ENCODE data around the gene TDP2.

GRCh38 chr6:24655215-24655614 is 11.5 kb downstream of the TDP2 start:
- TF ChIP-seq CTCF (IDR thresholded peaks at IDR 0.05) (no peak), POLR2A (IDR thresholded peaks at IDR 0.05) (no peak)
